Liver (tissue), 9 donors: ENCODE results near the gene IPPK. TPM values are rescaled to one million over a fixed set of nuclear protein-coding genes. Genes with fewer than 3 reads are reported as not detected.

Experiments
- DNase-seq: peaks from one replicate; pipeline ENCODE4 v3.0.0-alpha.2; 2017; ENCODE audit warnings: low spot score
- H3K27ac ChIP-seq, 2 donors: one replicate each; pipeline ENCODE4 v1.7.0; 2013; ENCODE audit warnings: inconsistent platforms in 2 of 2, low read length in 2 of 2, control low read depth in 1 of 2, low read depth in 1 of 2, mild to moderate bottlenecking in 1 of 2
- H3K27me3 ChIP-seq, 4 donors: one replicate each; pipeline versions ENCODE4 v1.6.1 to v1.7.0; 2013; ENCODE audit warnings: low read length in 3 of 4, inconsistent platforms in 1 of 4, mild to moderate bottlenecking in 1 of 4, moderate library complexity in 1 of 4; ENCODE audit not compliant: control insufficient read depth in 4 of 4, insufficient read depth in 4 of 4
- H3K36me3 ChIP-seq, 4 donors: one replicate each; pipeline versions ENCODE4 v1.6.1 to v1.7.0; 2013; ENCODE audit warnings: low read length in 3 of 4, mild to moderate bottlenecking in 3 of 4, low read depth in 1 of 4, moderate library complexity in 1 of 4; ENCODE audit not compliant: control insufficient read depth in 4 of 4, insufficient read depth in 3 of 4
- H3K4me1 ChIP-seq, 4 donors: one replicate each; pipeline versions ENCODE4 v1.6.1 to v1.7.0; 2013; ENCODE audit warnings: low read length in 3 of 4, mild to moderate bottlenecking in 3 of 4, moderate library complexity in 1 of 4; ENCODE audit not compliant: control insufficient read depth in 4 of 4, insufficient read depth in 4 of 4
- H3K4me3 ChIP-seq, 3 donors: one replicate each; pipeline versions ENCODE4 v1.6.1 to v1.7.0; 2013; ENCODE audit warnings: low read length in 3 of 3, control low read depth in 1 of 3, low read depth in 1 of 3, mild to moderate bottlenecking in 1 of 3
- H3K9ac ChIP-seq, 2 donors: one replicate each; pipeline ENCODE4 v1.7.0; 2013; ENCODE audit warnings: low read length in 2 of 2, mild to moderate bottlenecking in 2 of 2, moderate library complexity in 2 of 2, control low read depth in 1 of 2, low read depth in 1 of 2
- H3K9me3 ChIP-seq, 4 donors: one replicate each; pipeline versions ENCODE4 v1.6.1 to v1.7.0; 2013; ENCODE audit warnings: low read length in 3 of 4; ENCODE audit not compliant: control insufficient read depth in 4 of 4
- ATF3 ChIP-seq: IDR thresholded peaks from 2 replicates; pipeline ENCODE4 v1.6.1; 2016; ENCODE audit warnings: antibody characterized with exemption
- CTCF ChIP-seq: fragments of 150-350 bp; IDR thresholded peaks from 2 replicates; pipeline ENCODE4 v1.5.1; 2017; ENCODE audit warnings: improper control_type of control experiment, low read depth, low read length; ENCODE audit not compliant: missing input control
- EGR1 ChIP-seq, 2 donors: IDR thresholded peaks; 2 replicates each; pipeline ENCODE4 v1.6.1; 2016 to 2018; ENCODE audit warnings: antibody characterized with exemption in 2 of 2, low read depth in 2 of 2
- FOXA1 ChIP-seq: IDR thresholded peaks from 2 replicates; pipeline ENCODE4 v1.6.1; 2016; ENCODE audit warnings: antibody characterized with exemption
- FOXA2 ChIP-seq: IDR thresholded peaks from 2 replicates; pipeline ENCODE4 v1.6.1; 2016; ENCODE audit warnings: antibody characterized with exemption
- GABPA ChIP-seq, 2 donors: IDR thresholded peaks in 1 of 2; conservative IDR thresholded peaks in 1 of 2; 2 replicates each; pipeline ENCODE4 v1.6.1; 2016; ENCODE audit warnings: antibody characterized with exemption in 2 of 2, mild to moderate bottlenecking in 1 of 2, moderate library complexity in 1 of 2
- HNF4A ChIP-seq, 2 donors: conservative IDR thresholded peaks; 2 replicates each; pipeline ENCODE4 v1.6.1; 2016; ENCODE audit warnings: antibody characterized with exemption in 2 of 2, mild to moderate bottlenecking in 2 of 2
- HNF4G ChIP-seq: IDR thresholded peaks from 2 replicates; pipeline ENCODE4 v1.6.1; 2016; ENCODE audit warnings: antibody characterized with exemption
- JUND ChIP-seq, 2 donors: IDR thresholded peaks; 2 replicates each; pipeline ENCODE4 v1.6.1; 2016; ENCODE audit warnings: antibody characterized with exemption in 2 of 2
- MAX ChIP-seq: IDR thresholded peaks from 2 replicates; pipeline ENCODE4 v1.6.1; 2016; ENCODE audit warnings: antibody characterized with exemption
- NR2F2 ChIP-seq: IDR thresholded peaks from 2 replicates; pipeline ENCODE4 v1.6.1; 2016; ENCODE audit warnings: antibody characterized with exemption
- RAD21 ChIP-seq, 2 donors: IDR thresholded peaks; 2 replicates each; pipeline ENCODE4 v1.6.1; 2016; ENCODE audit warnings: antibody characterized with exemption in 2 of 2, mild to moderate bottlenecking in 2 of 2
- REST ChIP-seq: IDR thresholded peaks from 2 replicates; pipeline ENCODE4 v1.6.1; 2016; ENCODE audit warnings: antibody characterized with exemption, mild to moderate bottlenecking
- RXRA ChIP-seq, 2 donors: IDR thresholded peaks; 2 replicates each; pipeline ENCODE4 v1.6.1; 2017 to 2018; ENCODE audit warnings: antibody characterized with exemption in 2 of 2, mild to moderate bottlenecking in 1 of 2
- SP1 ChIP-seq: IDR thresholded peaks from 2 replicates; pipeline ENCODE4 v1.6.1; 2018; ENCODE audit warnings: antibody characterized with exemption, mild to moderate bottlenecking
- TAF1 ChIP-seq: conservative IDR thresholded peaks from 2 replicates; pipeline ENCODE4 v1.6.1; 2016; ENCODE audit warnings: antibody characterized with exemption, mild to moderate bottlenecking
- YY1 ChIP-seq: IDR thresholded peaks from 2 replicates; pipeline ENCODE4 v1.6.1; 2016; ENCODE audit warnings: antibody characterized with exemption, mild to moderate bottlenecking
- ZBTB33 ChIP-seq: IDR thresholded peaks from 2 replicates; pipeline ENCODE4 v1.6.1; 2016; ENCODE audit warnings: antibody characterized with exemption
- WGBS: extraction: QIAGEN DNeasy Blood & Tissue Kit; methylation state at CpG from one replicate; pipeline ENCODE4 v1.1.7; 2013; 5-methylcytosine and 5-hydroxymethylcytosine counted together
- polyA plus RNA-seq, 2 donors: library from polyadenylated mRNA; stranded (reverse) in 1 of 2; unstranded in 1 of 2; fragments of 200-250 nt in 1 of 2; fragments of >200 nt in 1 of 2; fragmentation: Nextera tagmentation in 1 of 2; extraction: Ambion mirVana in 1 of 2; gene quantifications; one replicate each; pipeline versions ENCODE4 v1.2.1 to v1.2.3, GENCODE V29; 2013 to 2015
- total RNA-seq, 2 donors: library from RNA; depleted of rRNA; stranded (reverse); fragments of >200 nt; gene quantifications; one replicate each; pipeline ENCODE4 v1.2.3, GENCODE V29; 2014
- donor health status: healthy.
- donor health status: healthy.
- donor health status: healthy.
- donor health status: healthy.
- donor health status: healthy.

The IPPK gene
- total and polyA plus RNA-seq, 4 donors, result 2.1 to 5.9 (median 3.6) TPM

GRCh38 chr9:92564982-92565381 is 104.9 kb downstream of the IPPK start:
- H3K9ac ChIP-seq, result no peak overlapping the region
- DNase-seq, result no peak
- no peaks in the 10 kb centered on the region for H3K9me3 ChIP-seq
- no peak overlapping the region for H3K27ac ChIP-seq
- TF ChIP-seq FOXA1 (no peak), ZBTB33 (no peak), CTCF (no peak), HNF4G (no peak), YY1 (no peak), GABPA (IDR thresholded peaks at IDR 0.05 in 1 of 2, conservative IDR thresholded peaks at IDR 0.05 in 1 of 2) (no peak), EGR1 (IDR thresholded peaks at IDR 0.05; ENCODE audit: low read depth in 2 of 2) (no peak), TAF1 (no peak), HNF4A (conservative IDR thresholded peaks at IDR 0.05) (no peak), ATF3 (no peak), NR2F2 (no peak), JUND (IDR thresholded peaks at IDR 0.05) (no peak), RAD21 (IDR thresholded peaks at IDR 0.05) (no peak), SP1 (no peak), RXRA (IDR thresholded peaks at IDR 0.05) (no peak), REST (no peak), FOXA2 (no peak), MAX (no peak)
- 87% methylated on average over 2 of the region's 2 CpGs for WGBS
- H3K4me3 ChIP-seq, result no peak overlapping the region
- no peaks in the 10 kb centered on the region for H3K4me1 ChIP-seq
- H3K36me3 ChIP-seq, result no peaks in the 10 kb centered on the region
- no peaks in the 10 kb centered on the region for H3K27me3 ChIP-seq
